HG02610 (cell line): ENCODE measurements around the gene CD2AP.
A peak's percentile ranks its signal among the peaks of the same experiment; 100 is the strongest.
"Not testable (repeated sequence)": the region's sequence is repeated elsewhere in the genome, so short reads cannot be mapped to it uniquely, and the experiment has no call there.

Experiments used
- ATAC-seq: cut with Tn5 transposase; IDR thresholded peaks from one replicate; pipeline ENCODE4 v1.9.1; 2021; ENCODE audit warnings: mild to moderate bottlenecking, moderate library complexity; ENCODE audit not compliant: unreplicated experiment

CD2AP gene, protein sequence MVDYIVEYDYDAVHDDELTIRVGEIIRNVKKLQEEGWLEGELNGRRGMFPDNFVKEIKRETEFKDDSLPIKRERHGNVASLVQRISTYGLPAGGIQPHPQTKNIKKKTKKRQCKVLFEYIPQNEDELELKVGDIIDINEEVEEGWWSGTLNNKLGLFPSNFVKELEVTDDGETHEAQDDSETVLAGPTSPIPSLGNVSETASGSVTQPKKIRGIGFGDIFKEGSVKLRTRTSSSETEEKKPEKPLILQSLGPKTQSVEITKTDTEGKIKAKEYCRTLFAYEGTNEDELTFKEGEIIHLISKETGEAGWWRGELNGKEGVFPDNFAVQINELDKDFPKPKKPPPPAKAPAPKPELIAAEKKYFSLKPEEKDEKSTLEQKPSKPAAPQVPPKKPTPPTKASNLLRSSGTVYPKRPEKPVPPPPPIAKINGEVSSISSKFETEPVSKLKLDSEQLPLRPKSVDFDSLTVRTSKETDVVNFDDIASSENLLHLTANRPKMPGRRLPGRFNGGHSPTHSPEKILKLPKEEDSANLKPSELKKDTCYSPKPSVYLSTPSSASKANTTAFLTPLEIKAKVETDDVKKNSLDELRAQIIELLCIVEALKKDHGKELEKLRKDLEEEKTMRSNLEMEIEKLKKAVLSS

DNA sequence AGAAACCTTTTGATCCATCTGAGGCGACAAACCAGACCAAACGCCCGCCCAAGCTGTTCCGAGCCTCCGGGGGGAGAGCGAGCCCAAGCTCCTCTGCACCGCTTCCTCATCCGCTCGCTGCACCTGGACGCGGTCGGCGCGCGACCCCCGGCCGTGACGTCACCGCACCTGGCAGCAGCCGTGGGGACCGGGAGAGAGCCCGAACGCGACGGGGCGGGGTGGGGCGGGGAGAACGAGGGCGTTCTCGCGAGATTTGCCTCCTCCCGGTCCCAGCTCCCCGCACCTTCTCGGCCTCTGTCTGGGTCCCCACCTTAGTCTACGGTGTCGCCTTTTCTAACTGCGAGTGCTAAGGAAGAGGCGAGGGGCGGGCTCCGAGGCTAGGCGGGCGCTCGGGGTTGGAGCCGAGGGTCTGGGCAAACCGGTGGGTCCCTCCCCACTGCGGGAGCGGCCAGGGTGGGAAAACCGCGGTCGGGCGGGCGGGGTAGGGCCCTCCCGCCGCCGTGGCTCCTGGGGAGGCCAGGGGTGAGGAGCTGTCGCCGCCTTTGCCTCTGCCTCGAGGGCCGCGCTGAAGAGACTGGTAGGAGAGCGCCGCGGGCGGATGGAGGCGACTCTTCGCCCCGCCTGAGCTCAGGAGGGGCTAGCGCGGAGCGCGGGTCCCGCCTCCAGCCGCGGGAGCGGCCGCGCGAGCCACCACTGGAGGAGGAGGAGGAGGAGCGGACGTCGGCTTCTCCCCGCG, at the start of gene CD2AP:
Gene CD2AP (plus strand): TSS at position 293 of the 736 bp plus-strand sequence. CDS start 456 bp downstream, outside the sequence.
- ATAC-seq: peak; percentile 76

DNA sequence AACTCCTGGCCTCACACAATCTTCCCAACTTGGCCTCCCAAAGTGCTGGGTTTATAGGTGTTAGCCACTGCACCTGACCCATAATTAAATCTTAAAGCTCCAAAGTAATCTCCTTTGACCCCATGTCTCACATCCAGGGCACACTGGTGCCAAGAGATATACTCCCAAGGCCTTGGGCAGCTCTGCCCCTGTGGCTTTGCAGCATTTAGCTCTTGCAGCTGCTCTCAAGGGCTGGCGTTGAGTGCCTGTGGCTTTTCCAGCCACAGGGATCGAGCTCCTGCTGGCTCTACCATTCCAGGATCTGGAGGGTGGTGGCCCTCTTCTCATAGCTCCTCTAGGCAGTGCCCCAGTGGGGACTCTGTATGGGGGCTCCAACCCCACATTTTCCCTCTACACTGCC, 49.3 kb upstream of the CD2AP start:
- no peak for ATAC-seq

DNA sequence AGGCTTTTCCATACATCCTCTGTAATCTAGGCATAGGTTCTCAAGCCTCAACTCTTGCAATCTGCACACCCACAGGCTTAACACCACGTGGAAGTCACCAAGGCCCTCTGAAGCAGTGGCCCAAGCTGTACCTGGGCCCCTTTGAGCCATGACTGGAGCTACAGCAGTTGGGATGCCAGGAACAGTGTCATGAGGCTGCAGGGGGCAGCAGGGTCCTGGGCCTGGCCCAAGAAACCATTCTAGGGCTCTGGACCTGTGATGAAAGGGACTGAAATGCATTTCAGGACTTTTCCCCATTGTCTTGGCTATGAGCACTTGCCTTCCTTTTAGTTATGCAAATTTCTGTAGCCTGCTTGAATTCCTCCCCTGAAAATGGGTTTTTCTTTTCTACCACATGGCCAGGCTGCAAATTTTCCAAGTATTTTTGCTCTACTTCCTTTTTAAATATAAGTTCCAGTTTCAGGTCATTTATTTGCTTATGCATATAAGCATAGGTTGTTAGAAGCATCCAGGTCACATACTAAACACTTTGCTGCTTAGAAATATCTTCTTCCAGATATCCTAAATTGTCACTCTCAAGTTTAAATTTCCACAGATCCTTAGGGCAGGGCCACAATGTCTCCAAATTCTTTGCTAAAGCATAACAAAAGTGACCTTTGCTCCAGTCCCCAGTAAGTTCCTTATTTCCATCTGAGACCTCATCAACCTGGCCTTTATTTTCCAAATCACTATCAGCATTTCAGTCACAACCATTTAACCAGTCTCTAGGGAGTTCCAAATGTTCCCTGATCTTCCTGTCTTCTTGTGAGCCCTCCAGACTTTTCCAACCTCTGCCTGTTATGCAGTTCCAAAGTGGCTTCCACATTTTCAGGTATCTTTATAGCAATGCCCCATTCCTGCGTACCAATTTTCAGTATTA, 48.6 kb upstream of the CD2AP start:
- no peak for ATAC-seq

DNA sequence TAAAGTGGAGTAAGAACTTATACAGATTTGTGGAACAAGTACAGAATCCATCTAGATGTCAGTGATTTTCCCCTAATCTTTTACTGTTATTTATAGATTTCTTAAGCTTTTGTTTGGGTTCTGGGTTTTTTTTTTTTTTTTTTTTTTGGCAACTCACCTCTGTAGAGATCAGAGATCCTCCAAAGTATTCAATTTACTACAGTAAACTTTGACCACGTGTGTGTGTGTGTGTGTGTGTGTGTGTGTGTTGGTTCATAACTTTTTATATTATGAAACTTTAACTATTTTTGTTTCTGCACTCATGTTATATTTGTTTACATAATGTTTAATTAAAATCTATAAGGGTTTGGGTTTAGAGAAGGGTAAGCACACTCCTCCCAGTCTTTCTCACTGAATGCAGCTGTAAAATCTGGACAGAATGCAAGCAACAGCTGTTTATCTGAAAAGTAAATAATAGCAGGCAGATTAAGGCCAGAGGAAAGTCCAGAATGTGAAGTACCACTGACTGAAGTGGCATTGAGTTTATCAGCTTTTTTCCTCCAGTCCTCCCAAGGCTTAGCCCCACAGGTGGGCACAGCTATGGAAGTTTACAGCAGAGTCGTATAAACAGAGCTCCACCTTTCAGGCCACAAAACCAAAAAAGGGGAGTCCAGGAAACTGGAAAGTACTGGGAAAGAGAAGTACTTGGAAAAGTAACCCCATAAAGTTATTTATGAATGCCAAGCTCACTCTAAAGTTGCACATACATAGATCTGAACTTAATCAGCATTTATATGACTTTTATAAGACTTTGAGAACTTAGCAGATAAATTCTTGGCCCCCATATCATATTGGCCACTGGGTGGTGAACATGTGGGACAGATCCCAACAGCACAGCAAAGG, 43.0 kb upstream of the CD2AP start:
- no peak for ATAC-seq

DNA sequence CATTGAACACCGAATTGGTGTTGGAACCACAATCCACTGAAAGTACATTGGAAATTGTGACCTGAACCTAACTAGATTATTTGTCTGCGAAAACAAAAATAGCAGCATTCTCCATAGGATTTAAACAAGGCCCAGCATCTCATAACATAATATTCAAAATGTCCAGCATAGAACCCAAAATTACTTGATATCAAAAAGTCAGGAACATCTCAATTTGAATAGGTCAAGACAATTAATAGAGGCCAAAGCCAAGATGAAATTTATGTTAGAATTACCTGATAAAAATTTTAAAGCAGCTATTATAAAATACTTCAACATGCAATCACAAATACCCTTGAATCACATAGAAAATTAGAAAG, 42.4 kb upstream of the CD2AP start:
- ATAC-seq: no peak

DNA sequence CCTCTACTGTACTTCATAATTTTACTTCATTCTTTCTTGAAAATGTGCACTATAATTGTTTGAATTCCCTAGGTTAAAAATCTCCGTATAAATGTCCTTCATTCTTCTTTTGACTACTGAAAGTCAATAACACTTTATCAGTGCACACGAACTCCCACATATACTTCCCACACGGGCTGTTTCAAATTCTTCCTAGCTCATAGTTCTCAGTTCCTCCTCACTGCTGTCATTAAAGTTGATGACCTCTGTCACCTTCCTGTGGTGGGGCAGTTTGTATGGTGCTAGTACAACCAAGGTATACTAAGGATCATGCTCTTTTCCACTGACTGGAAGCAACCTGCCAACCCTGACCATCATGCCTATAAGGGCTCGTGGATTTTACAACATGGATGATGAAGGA, 40.0 kb upstream of the CD2AP start:
- ATAC-seq: peak; percentile 67

DNA sequence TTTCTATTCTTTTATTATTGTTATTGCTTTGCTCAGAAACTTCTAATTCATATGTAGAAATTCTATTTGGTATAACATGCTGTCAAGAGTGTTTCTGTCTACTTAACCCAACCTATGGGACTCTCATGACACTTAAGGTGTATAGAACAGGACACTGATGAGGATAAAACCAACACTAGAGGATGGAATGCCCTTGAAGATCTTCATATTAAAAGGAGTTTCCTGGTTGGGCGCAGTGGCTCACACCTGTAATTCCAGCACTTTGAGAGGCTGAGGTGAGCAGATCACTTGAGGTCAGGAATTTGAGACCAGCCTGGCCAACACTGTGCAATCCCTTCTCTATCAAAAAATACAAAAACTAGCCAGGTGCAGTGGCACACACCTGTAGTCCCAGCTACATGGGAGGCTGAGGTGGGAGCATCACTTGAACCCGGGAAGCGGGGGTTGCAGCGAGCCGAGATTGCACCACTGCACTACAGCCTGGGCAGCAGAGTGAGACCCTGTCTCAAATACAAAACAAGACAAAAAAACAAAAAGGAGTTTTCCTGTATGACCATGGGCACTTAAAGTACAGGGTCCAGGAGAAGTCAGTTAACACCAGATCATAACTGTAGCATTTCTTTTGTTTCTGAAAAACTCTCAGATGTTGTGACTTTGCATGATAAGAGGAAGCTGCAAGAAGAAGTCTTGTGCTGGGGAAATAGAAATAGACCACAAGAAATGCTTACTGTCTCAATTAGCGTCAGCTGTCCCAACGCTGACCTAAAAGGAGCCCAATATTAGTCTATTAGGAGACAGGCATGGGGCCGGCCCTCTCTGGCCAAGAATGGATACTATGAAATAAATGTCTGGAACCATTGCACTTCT, 38.9 kb upstream of the CD2AP start:
- peak; percentile 83 for ATAC-seq

DNA sequence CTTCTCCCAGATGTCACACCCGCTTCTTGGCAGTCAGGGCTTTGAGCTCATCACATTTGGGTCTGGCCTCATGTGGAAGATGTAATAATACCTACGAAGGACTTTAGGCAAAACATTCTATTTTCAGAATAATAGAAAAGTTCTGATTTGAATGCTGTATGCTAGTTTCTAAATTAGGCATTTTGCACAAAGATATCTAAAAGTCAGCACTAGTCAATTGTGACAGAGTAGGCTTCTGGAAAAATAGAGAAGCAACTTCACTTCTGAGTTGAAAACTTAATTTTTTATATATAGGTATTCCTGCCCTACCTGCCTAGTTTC, 38.3 kb upstream of the CD2AP start:
- peak; percentile 41 for ATAC-seq

DNA sequence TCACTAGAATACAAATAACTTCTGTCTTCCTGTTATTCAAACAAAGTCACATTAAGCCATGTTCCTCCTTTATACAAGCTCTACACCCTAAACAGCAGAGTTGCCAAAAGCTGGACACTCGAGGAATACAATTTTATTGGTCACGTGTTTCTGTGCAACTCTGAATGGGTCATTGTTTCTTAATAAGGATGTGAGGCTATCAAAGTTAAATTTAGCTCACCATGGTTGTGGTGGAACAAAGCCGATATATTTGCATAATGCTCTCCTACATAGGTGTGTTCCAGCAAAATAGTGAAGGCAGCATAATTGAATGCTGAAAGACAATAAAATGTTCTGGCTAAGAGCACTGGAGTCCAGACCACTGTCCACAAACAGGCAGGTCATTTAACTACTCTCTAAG, 36.9 kb upstream of the CD2AP start:
- peak; percentile 51 for ATAC-seq

DNA sequence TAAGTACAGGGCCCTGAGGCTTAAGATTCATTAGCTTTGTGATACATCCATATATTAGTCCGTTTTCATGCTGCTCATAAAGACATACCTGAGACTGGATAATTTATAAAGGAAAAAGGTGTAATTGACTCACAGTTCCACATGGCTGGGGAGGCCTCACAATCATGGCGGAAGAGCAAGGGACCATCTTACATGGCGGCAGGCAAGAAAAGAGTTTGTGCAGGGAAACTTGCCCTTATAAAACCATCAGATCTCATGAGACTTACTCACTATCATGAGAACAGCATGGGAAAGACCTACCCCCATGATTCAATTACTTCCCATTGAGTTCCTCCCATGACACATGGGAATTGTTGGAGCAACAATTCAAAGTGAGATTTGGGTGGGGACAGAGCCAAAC, 32.6 kb upstream of the CD2AP start:
- ATAC-seq: not testable (repeated sequence)

DNA sequence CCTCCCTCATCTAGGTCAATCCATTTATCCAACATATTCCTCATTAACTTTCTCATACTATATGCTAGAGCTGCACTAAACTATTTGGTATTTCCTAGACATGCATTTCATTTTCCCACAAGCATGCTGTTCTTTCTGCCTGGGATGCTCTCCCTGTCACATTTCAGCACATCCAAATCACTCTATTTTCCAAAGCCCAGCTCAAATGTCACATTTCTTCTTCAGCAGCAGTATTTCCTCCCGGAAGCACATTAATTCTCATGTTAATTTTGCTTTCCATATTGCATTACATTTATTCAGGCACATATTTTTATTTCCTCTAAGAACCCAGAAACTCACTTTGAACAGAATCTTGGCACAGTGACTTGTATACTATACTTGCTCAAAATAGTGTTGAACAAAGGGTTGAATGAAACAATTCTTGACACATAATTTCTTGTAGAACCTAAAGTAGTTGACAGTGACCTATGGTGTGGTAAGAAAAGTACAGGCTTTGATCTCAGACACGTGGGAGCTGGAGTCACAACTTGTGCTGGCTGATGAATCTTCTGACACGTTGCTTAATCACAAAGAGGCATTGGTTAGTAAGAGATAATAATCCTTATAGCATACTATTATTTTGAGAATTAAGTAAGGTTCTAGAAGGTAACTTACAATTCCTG, 30.8 kb upstream of the CD2AP start:
- ATAC-seq: no peak

DNA sequence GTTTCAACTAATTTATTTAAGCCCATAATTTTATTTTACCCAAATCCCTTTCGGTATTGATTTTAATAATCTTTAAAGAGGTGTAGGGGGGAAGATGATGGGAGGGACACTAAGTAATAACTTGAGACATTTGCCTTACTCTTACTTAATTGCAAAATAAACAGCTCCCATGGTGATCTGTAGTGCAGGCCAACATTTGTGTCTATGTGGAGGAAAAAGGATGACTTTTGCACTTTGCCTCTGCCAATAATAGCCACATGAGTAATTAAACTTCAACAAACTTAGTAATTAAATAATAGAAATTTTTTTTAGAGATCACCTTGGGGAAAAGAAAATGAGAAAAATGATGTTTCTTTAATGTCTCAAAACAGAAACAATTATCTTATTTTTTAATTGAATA, 29.9 kb upstream of the CD2AP start:
- no peak for ATAC-seq

DNA sequence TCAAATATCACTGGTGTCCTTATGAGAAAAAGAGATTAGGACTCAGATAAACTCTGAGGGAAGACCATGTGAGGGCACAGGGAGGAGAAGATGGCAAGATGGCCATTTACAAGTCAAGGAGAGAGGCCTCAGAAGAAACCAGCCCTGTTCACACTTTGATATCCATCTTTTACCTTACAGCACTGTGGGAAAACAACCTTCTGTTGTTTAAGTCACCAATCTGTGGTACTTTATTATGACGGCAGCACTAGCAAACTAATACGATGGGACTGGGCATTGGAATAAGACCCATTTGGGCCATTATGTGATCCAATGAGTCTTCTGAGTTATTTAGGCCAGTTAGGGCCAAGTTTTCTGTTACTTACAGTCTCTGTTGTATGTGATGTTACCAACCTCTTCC, 26.4 kb upstream of the CD2AP start:
- no peak for ATAC-seq

DNA sequence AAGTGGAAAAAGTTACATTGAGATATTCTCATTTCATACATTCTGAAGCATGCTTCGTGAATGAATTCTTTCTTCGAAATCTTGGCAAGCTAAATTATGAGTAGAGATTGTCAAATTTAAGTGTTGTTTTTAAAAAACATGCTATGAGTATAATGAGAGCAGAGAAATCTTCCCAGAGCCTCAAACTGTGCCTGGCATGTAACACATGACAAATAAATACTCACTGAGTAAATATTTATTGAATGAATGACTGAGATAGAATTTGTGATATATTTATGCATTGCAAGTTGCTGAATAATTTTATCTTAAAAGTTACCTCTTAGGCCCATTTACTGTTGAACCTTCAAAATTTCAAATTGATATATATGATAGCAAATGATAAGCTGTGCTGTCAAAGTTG, 24.7 kb upstream of the CD2AP start:
- ATAC-seq: no peak

DNA sequence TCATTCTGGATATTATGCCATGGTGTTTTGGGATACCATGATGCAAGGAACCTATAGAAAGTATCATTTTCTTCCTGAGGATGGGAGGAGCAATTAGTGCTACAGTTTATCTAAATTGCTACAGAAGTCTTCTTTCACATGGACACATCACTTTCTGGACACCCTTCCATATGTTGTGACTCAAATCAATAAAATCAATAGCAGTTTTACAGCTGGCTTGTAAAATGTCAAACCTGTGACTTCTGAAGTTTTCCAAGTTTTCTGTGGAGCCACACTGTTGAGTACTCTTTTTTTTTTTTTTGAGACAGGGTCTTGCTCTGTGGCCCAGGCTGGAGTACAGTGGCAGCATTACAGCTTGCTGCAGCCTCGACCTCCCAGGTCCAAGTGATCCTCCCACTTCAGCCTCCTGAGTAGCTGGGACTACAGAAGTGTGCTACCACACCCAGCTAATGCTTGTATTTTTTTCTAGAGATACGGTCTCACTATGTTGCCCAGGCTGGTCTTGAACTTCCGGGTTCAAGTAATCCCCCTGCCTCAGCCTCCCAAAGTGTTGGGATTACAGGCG, 24.1 kb upstream of the CD2AP start:
- ATAC-seq: no peak

DNA sequence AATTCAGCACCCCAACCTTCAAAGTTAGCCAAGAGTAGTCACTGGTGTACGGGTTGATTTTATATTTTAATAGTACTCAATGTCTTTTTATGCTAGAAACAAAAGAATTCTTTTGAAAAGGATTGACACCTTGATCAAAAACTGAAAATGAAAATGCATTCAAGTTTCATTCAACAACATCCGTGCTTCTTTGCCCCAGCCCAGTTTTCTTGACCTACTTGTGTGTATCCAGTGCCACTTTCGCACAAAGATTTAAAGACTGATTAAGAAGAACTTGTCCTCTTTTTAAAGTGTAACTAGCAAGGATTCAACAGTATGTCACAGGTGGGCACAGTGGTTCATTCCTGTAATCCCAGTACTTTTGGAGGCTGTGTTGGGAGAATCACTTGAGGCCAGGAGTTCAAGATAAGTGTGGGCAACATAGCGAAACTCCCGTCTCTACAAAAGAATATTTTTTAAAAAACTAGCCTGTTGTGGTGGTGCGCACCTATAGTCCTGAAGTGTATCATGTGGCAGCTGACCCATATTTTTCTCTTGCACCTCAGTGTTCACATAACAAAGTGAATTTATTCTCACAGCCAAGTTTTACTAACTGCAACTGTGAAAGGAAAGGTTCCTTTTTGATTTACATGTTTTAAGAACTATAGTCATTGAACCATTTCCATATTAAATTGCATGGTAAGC, 22.7 kb upstream of the CD2AP start:
- no peak for ATAC-seq

DNA sequence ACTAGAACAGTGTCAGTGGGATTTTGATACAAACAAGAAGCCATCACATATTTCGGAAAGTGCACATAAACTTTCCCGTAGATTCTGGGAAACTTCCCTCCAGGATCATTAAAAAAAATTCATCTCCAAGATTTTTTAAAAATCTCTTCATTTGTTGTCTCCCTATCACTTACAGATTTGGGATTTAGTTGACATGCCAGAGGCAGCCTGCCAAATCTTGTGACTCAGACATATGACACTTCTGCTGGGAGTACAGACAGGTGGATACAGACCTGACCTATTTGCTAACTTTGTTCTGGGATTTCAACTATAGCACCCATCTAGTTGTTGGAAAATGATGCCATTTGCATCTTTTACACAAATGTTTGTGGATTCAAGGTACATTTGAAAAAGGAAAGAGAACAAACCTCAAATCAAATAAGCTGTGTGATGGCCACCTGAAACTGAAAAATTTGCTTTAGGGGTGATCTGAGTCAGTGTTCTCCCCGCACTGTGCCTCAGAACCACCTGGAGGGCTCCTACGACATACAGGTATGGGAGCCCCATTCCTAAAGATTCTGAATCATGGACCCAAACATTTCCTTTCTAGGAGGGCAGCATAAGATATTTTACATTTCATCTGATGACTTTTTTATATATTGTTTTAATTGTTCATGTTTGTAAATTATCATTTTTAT, 21.9 kb upstream of the CD2AP start:
- ATAC-seq: peak; percentile 86
